Liver (tissue), 9 donors: ENCODE measurements around the gene ALPK3. TPM values are rescaled to one million over a fixed set of nuclear protein-coding genes. Genes with fewer than 3 reads are reported as not detected.

Experiments used
- DNase-seq: peaks from one replicate; pipeline ENCODE4 v3.0.0-alpha.2; 2017; ENCODE audit warnings: low spot score
- H3K27ac ChIP-seq, 2 donors: one replicate each; pipeline ENCODE4 v1.7.0; 2013; ENCODE audit warnings: inconsistent platforms in 2 of 2, low read length in 2 of 2, control low read depth in 1 of 2, low read depth in 1 of 2, mild to moderate bottlenecking in 1 of 2
- H3K27me3 ChIP-seq, 4 donors: one replicate each; pipeline versions ENCODE4 v1.6.1 to v1.7.0; 2013; ENCODE audit warnings: low read length in 3 of 4, inconsistent platforms in 1 of 4, mild to moderate bottlenecking in 1 of 4, moderate library complexity in 1 of 4; ENCODE audit not compliant: control insufficient read depth in 4 of 4, insufficient read depth in 4 of 4
- H3K36me3 ChIP-seq, 4 donors: one replicate each; pipeline versions ENCODE4 v1.6.1 to v1.7.0; 2013; ENCODE audit warnings: low read length in 3 of 4, mild to moderate bottlenecking in 3 of 4, low read depth in 1 of 4, moderate library complexity in 1 of 4; ENCODE audit not compliant: control insufficient read depth in 4 of 4, insufficient read depth in 3 of 4
- H3K4me1 ChIP-seq, 4 donors: one replicate each; pipeline versions ENCODE4 v1.6.1 to v1.7.0; 2013; ENCODE audit warnings: low read length in 3 of 4, mild to moderate bottlenecking in 3 of 4, moderate library complexity in 1 of 4; ENCODE audit not compliant: control insufficient read depth in 4 of 4, insufficient read depth in 4 of 4
- H3K4me3 ChIP-seq, 3 donors: one replicate each; pipeline versions ENCODE4 v1.6.1 to v1.7.0; 2013; ENCODE audit warnings: low read length in 3 of 3, control low read depth in 1 of 3, low read depth in 1 of 3, mild to moderate bottlenecking in 1 of 3
- H3K9ac ChIP-seq, 2 donors: one replicate each; pipeline ENCODE4 v1.7.0; 2013; ENCODE audit warnings: low read length in 2 of 2, mild to moderate bottlenecking in 2 of 2, moderate library complexity in 2 of 2, control low read depth in 1 of 2, low read depth in 1 of 2
- H3K9me3 ChIP-seq, 4 donors: one replicate each; pipeline versions ENCODE4 v1.6.1 to v1.7.0; 2013; ENCODE audit warnings: low read length in 3 of 4; ENCODE audit not compliant: control insufficient read depth in 4 of 4
- EGR1 ChIP-seq, 2 donors: IDR thresholded peaks; 2 replicates each; pipeline ENCODE4 v1.6.1; 2016 to 2018; ENCODE audit warnings: antibody characterized with exemption in 2 of 2, low read depth in 2 of 2
- FOXA1 ChIP-seq: IDR thresholded peaks from 2 replicates; pipeline ENCODE4 v1.6.1; 2016; ENCODE audit warnings: antibody characterized with exemption
- FOXA2 ChIP-seq: IDR thresholded peaks from 2 replicates; pipeline ENCODE4 v1.6.1; 2016; ENCODE audit warnings: antibody characterized with exemption
- GABPA ChIP-seq, 2 donors: IDR thresholded peaks in 1 of 2; conservative IDR thresholded peaks in 1 of 2; 2 replicates each; pipeline ENCODE4 v1.6.1; 2016; ENCODE audit warnings: antibody characterized with exemption in 2 of 2, mild to moderate bottlenecking in 1 of 2, moderate library complexity in 1 of 2
- HNF4A ChIP-seq, 2 donors: conservative IDR thresholded peaks; 2 replicates each; pipeline ENCODE4 v1.6.1; 2016; ENCODE audit warnings: antibody characterized with exemption in 2 of 2, mild to moderate bottlenecking in 2 of 2
- HNF4G ChIP-seq: IDR thresholded peaks from 2 replicates; pipeline ENCODE4 v1.6.1; 2016; ENCODE audit warnings: antibody characterized with exemption
- JUND ChIP-seq, 2 donors: IDR thresholded peaks; 2 replicates each; pipeline ENCODE4 v1.6.1; 2016; ENCODE audit warnings: antibody characterized with exemption in 2 of 2
- NR2F2 ChIP-seq: IDR thresholded peaks from 2 replicates; pipeline ENCODE4 v1.6.1; 2016; ENCODE audit warnings: antibody characterized with exemption
- RAD21 ChIP-seq, 2 donors: IDR thresholded peaks; 2 replicates each; pipeline ENCODE4 v1.6.1; 2016; ENCODE audit warnings: antibody characterized with exemption in 2 of 2, mild to moderate bottlenecking in 2 of 2
- RXRA ChIP-seq, 2 donors: IDR thresholded peaks; 2 replicates each; pipeline ENCODE4 v1.6.1; 2017 to 2018; ENCODE audit warnings: antibody characterized with exemption in 2 of 2, mild to moderate bottlenecking in 1 of 2
- SP1 ChIP-seq: IDR thresholded peaks from 2 replicates; pipeline ENCODE4 v1.6.1; 2018; ENCODE audit warnings: antibody characterized with exemption, mild to moderate bottlenecking
- TAF1 ChIP-seq: conservative IDR thresholded peaks from 2 replicates; pipeline ENCODE4 v1.6.1; 2016; ENCODE audit warnings: antibody characterized with exemption, mild to moderate bottlenecking
- YY1 ChIP-seq: IDR thresholded peaks from 2 replicates; pipeline ENCODE4 v1.6.1; 2016; ENCODE audit warnings: antibody characterized with exemption, mild to moderate bottlenecking
- WGBS: extraction: QIAGEN DNeasy Blood & Tissue Kit; methylation state at CpG from one replicate; pipeline ENCODE4 v1.1.7; 2013; 5-methylcytosine and 5-hydroxymethylcytosine counted together
- polyA plus RNA-seq, 2 donors: library from polyadenylated mRNA; stranded (reverse) in 1 of 2; unstranded in 1 of 2; fragments of 200-250 nt in 1 of 2; fragments of >200 nt in 1 of 2; fragmentation: Nextera tagmentation in 1 of 2; extraction: Ambion mirVana in 1 of 2; gene quantifications; one replicate each; pipeline versions ENCODE4 v1.2.1 to v1.2.3, GENCODE V29; 2013 to 2015
- total RNA-seq, 2 donors: library from RNA; depleted of rRNA; stranded (reverse); fragments of >200 nt; gene quantifications; one replicate each; pipeline ENCODE4 v1.2.3, GENCODE V29; 2014
- TF ChIP-seq, protein P1 (sequence below): IDR thresholded peaks from 2 replicates; pipeline ENCODE4 v1.6.1; 2016; ENCODE audit warnings: antibody characterized with exemption
- TF ChIP-seq, protein P2 (sequence below): IDR thresholded peaks from 2 replicates; pipeline ENCODE4 v1.6.1; 2016; ENCODE audit warnings: antibody characterized with exemption, mild to moderate bottlenecking
- TF ChIP-seq, protein P3 (sequence below): IDR thresholded peaks from 2 replicates; pipeline ENCODE4 v1.6.1; 2016; ENCODE audit warnings: antibody characterized with exemption
- TF ChIP-seq, protein P4 (sequence below): fragments of 150-350 bp; IDR thresholded peaks from 2 replicates; pipeline ENCODE4 v1.5.1; 2017; ENCODE audit warnings: improper control_type of control experiment, low read depth, low read length; ENCODE audit not compliant: missing input control
- TF ChIP-seq, protein P5 (sequence below): IDR thresholded peaks from 2 replicates; pipeline ENCODE4 v1.6.1; 2016; ENCODE audit warnings: antibody characterized with exemption
- donor health status: healthy.
- donor health status: healthy.
- donor health status: healthy.
- donor health status: healthy.
- donor health status: healthy.

Gene ALPK3
- total and polyA plus RNA-seq, 4 donors = 0.96 to 10.0 (median 2.8) TPM

DNA sequence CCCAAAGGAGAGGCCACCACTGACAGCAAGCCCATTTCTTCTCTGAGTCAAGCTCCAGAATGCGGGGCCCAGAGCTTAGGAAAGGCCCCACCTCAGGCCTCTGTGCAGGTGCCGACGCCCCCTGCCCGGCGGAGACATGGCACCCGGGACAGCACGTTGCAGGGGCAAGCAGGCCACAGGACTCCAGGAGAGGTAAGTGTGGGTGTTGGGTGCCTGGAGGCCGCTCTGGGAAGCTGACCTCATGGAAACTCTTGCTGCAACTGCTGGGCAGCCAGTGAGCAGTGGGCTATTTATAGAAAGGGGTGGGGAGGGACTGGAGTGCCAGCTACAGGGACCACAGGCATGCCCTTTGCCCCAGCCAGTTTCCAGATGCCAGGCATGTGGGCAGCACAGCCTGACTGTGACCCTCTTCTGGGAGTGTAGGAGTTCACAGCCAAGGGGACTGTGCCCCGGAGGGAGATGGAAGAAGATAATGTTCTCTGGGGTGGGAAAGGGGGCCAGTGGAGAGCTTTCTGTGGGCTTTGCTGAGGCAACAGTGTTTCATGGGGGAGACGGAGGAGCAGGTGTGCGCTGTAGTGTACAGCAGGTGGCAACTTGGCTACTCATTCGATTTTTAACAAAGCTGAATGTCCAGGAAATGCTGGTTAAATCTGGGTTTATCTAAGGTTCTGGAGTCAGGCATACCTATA is 23.7 kb downstream of the ALPK3 start:
- no peaks in the 10 kb centered on the region for H3K27me3 ChIP-seq
- no peaks in the 10 kb centered on the region for H3K9me3 ChIP-seq
- TF ChIP-seq TAF1 = peak; percentile 34
- peak; percentile 99 for TF ChIP-seq SP1
- peak; percentile 83 for TF ChIP-seq YY1
- TF ChIP-seq, protein P1, sequence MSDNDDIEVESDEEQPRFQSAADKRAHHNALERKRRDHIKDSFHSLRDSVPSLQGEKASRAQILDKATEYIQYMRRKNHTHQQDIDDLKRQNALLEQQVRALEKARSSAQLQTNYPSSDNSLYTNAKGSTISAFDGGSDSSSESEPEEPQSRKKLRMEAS = peak; percentile 95
- TF ChIP-seq HNF4A (conservative IDR thresholded peaks at IDR 0.05) = peak; percentile 92 to 96
- TF ChIP-seq, protein P2, sequence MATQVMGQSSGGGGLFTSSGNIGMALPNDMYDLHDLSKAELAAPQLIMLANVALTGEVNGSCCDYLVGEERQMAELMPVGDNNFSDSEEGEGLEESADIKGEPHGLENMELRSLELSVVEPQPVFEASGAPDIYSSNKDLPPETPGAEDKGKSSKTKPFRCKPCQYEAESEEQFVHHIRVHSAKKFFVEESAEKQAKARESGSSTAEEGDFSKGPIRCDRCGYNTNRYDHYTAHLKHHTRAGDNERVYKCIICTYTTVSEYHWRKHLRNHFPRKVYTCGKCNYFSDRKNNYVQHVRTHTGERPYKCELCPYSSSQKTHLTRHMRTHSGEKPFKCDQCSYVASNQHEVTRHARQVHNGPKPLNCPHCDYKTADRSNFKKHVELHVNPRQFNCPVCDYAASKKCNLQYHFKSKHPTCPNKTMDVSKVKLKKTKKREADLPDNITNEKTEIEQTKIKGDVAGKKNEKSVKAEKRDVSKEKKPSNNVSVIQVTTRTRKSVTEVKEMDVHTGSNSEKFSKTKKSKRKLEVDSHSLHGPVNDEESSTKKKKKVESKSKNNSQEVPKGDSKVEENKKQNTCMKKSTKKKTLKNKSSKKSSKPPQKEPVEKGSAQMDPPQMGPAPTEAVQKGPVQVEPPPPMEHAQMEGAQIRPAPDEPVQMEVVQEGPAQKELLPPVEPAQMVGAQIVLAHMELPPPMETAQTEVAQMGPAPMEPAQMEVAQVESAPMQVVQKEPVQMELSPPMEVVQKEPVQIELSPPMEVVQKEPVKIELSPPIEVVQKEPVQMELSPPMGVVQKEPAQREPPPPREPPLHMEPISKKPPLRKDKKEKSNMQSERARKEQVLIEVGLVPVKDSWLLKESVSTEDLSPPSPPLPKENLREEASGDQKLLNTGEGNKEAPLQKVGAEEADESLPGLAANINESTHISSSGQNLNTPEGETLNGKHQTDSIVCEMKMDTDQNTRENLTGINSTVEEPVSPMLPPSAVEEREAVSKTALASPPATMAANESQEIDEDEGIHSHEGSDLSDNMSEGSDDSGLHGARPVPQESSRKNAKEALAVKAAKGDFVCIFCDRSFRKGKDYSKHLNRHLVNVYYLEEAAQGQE = peak; percentile 87
- TF ChIP-seq EGR1 (IDR thresholded peaks at IDR 0.05; ENCODE audit: low read depth in 2 of 2) = peak; percentile 93 to 99
- TF ChIP-seq HNF4G = peak; percentile 87
- peak; percentile 99 to 100 for TF ChIP-seq RXRA (IDR thresholded peaks at IDR 0.05)
- TF ChIP-seq NR2F2 = peak; percentile 79
- TF ChIP-seq FOXA2 = peak; percentile 50
- TF ChIP-seq, protein P3, sequence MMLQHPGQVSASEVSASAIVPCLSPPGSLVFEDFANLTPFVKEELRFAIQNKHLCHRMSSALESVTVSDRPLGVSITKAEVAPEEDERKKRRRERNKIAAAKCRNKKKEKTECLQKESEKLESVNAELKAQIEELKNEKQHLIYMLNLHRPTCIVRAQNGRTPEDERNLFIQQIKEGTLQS = peak; percentile 93
- peak; percentile 94 to 96 for TF ChIP-seq JUND (IDR thresholded peaks at IDR 0.05)
- peak in 1 of 2 donors; percentile 57 for TF ChIP-seq GABPA (IDR thresholded peaks at IDR 0.05 in 1 of 2, conservative IDR thresholded peaks at IDR 0.05 in 1 of 2)
- TF ChIP-seq FOXA1 = peak; percentile 64
- TF ChIP-seq RAD21 (IDR thresholded peaks at IDR 0.05) = peak; percentile 61 to 63
- TF ChIP-seq, protein P4, sequence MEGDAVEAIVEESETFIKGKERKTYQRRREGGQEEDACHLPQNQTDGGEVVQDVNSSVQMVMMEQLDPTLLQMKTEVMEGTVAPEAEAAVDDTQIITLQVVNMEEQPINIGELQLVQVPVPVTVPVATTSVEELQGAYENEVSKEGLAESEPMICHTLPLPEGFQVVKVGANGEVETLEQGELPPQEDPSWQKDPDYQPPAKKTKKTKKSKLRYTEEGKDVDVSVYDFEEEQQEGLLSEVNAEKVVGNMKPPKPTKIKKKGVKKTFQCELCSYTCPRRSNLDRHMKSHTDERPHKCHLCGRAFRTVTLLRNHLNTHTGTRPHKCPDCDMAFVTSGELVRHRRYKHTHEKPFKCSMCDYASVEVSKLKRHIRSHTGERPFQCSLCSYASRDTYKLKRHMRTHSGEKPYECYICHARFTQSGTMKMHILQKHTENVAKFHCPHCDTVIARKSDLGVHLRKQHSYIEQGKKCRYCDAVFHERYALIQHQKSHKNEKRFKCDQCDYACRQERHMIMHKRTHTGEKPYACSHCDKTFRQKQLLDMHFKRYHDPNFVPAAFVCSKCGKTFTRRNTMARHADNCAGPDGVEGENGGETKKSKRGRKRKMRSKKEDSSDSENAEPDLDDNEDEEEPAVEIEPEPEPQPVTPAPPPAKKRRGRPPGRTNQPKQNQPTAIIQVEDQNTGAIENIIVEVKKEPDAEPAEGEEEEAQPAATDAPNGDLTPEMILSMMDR = peak; percentile 5
- TF ChIP-seq, protein P5, sequence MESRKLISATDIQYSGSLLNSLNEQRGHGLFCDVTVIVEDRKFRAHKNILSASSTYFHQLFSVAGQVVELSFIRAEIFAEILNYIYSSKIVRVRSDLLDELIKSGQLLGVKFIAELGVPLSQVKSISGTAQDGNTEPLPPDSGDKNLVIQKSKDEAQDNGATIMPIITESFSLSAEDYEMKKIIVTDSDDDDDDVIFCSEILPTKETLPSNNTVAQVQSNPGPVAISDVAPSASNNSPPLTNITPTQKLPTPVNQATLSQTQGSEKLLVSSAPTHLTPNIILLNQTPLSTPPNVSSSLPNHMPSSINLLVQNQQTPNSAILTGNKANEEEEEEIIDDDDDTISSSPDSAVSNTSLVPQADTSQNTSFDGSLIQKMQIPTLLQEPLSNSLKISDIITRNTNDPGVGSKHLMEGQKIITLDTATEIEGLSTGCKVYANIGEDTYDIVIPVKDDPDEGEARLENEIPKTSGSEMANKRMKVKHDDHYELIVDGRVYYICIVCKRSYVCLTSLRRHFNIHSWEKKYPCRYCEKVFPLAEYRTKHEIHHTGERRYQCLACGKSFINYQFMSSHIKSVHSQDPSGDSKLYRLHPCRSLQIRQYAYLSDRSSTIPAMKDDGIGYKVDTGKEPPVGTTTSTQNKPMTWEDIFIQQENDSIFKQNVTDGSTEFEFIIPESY = peak; percentile 92
- peak overlapping the region; percentile 40 to 92 for H3K9ac ChIP-seq
- 35% methylated on average over 12 of the region's 12 CpGs for WGBS
- H3K4me3 ChIP-seq = no peak overlapping the region
- peak overlapping the region; percentile 90 to 93 for H3K27ac ChIP-seq
- H3K36me3 ChIP-seq = no peaks in the 10 kb centered on the region
- peak; percentile 55 for DNase-seq
- H3K4me1 ChIP-seq = peaks cover 10 to 42% (median 21%) of the 10 kb centered on the region in 4 donors
